Activated T-cell treated with anti-CD3 and anti-CD28 coated beads, Interleukin-2, amount 50 U/mL, for 1 hour (primary cell): ENCODE data around the gene AP2B1.
"Not testable (repeated sequence)": the region's sequence is repeated elsewhere in the genome, so short reads cannot be mapped to it uniquely, and the experiment has no call there.

ENCODE experiments used
- DNase-seq: peaks from one replicate; pipeline ENCODE4 v3.0.0-alpha.2; 2020

AP2B1 gene

GRCh38 chr17:35703308-35703707, 116.2 kb downstream of the AP2B1 start:
- not testable (repeated sequence) for DNase-seq

GRCh38 chr17:35705230-35705629, 118.1 kb downstream of the AP2B1 start:
- no peak for DNase-seq

DNA sequence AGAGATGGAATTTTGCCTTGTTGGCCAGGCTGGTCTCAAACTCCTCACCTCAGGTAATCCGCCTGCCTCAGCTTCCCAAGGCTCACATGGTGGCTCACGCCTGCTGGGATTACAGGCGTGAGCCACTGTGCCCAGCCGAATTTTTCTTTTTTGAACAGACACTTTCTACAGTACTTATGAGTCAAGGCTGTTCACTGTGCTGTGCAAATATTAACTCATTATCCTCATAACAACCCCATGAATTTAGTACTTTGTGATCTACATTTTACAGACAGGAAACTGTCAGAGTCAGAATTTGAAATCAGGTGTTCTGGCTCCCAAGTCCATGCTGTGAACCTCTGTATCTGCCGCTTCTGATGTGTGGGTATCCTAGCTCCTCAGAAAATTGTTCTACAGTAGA, 118.6 kb downstream of the AP2B1 start:
- no peak for DNase-seq

DNA sequence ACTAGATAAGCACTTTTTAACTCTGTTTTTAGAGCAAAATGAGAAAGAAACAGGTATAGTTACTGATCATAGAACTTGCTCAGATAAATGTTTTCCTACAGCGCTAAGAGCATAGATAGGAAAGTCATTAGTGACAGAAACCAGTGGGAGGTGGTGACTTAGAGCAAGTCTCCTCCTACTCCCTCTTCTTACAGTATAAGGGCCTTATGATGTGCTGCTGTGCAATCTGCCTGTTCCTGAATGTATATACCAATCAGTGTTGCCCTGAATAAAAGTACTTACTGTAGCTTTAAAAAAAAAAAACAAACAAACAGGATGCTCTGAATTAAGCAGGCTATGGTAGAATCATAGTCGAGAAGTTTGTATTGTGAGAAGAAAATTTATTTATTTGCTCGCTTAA, 121.0 kb downstream of the AP2B1 start:
- no peak for DNase-seq

DNA sequence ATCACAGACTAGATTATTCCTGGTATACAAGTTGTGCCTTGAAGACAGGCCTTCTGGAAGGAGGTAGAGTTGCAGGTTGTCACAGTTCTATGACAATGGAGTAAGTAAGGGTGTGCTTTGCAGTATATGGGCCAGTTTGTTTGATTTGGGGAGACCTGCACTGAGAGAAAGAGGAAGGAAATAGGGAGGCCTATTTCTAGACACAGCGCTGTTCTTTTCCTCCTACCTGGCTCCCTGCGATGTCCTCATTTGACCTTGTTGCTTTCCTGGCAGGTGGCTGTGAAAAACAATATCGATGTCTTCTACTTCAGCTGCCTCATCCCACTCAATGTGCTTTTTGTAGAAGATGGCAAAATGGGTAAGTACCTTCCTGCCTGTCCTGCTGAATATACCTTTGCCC, 121.8 kb downstream of the AP2B1 start:
- no peak for DNase-seq

DNA sequence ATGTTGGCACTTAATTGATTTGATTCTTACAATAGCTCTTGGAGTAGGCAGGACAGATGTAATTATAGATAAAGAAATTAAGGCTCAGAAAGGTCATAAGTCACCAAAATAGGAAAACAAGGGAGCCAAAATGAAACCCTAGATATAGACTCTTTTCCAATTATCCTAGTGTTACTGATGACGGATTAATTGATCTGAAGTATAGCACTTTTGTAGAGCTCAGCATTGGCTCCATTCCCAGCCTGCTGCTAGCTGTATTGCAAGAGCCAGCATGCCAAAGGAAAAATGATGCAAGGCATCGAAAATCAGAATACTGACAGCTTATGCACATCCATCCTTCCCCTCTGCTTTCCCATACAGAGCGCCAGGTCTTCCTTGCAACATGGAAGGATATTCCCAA, 122.8 kb downstream of the AP2B1 start:
- DNase-seq, result no peak

DNA sequence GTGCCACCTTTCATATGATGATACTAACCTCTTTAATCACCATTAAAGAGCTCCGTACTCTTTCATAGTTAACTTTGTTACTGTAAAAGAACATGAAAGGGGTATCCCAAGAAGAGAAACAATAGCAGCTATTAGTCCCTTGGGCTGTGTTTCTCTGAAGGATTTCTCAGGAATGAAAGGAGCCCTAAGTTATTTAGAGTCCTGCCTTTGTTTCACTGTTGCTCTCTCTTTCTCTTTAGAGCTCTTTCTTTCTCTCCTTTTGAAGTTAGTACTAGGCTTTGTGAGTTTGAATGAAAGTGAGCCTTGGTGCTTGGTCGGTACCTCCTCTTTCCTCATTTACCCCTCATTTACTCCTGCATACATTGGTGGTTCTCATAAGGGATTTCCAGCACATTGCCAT, 123.8 kb downstream of the AP2B1 start:
- no peak for DNase-seq

- no peak for DNase-seq
Measured at GRCh38 chr17:35713069-35713728, 126.1 kb downstream of the AP2B1 start.

GRCh38 chr17:35714988-35715387, 127.9 kb downstream of the AP2B1 start:
- DNase-seq, result no peak

DNA sequence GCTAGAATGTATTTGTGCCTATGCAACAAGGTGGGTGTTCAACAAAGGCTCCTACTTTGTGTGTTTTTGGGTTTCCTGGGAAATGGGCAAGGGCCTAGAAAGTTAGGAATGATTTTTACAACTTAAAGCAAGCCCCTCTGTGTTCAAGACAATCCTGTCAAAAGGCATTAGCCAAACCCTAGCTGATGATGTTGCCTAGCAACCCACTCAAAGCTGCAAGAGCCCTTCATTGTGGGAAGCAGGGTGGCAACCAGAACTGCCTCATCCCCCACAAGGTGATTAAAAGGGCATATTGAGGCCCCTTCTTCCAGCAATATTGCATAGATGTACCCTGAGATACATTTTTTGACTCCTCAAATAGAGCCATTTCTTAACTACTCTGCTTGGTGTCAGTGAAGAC, 128.3 kb downstream of the AP2B1 start:
- no peak for DNase-seq

DNA sequence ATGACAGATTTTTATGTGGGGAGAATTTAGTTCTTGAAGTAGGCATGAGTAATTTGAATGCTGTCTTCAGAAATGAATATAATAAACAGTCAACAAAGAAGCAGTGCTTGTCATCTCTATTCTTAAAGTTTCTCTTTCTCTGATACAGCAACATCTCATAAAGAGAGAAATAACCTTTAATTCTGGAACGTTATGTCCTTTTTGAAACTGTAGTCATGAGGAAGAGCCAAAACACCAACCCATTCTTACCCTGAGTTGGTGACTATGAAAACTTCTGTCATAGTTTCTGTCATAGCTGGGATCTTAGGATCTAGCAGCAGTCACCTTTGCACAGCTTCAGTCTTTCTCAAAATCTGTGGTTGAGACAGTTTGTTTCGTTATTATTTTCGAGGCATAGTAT, 129.1 kb downstream of the AP2B1 start:
- no peak for DNase-seq

DNA sequence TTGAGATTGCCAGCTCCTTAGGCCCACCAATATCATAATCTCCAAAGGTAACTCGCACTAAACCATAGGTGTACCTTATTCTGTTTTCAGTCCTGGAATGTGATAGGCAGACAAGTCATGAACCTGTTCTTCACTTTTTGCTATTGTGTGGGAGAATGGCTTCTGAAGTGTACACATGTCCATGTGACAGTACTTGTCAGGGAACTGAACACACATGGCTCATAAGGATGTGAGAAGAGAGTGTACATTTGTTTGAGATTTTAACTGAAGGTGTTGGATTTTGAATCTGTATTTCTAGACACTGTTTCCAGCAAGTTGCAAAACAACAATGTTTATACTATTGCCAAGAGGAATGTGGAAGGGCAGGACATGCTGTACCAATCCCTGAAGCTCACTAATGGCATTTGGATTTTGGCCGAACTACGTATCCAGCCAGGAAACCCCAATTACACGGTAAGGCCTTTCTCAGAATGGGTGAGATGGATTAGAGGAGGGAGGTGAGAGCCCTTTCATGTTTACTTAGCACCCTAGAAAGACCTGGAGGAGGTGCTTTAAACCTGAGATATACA, 129.9 kb downstream of the AP2B1 start:
- no peak for DNase-seq

GRCh38 chr17:35717475-35717874, 130.4 kb downstream of the AP2B1 start:
- DNase-seq, result no peak

DNA sequence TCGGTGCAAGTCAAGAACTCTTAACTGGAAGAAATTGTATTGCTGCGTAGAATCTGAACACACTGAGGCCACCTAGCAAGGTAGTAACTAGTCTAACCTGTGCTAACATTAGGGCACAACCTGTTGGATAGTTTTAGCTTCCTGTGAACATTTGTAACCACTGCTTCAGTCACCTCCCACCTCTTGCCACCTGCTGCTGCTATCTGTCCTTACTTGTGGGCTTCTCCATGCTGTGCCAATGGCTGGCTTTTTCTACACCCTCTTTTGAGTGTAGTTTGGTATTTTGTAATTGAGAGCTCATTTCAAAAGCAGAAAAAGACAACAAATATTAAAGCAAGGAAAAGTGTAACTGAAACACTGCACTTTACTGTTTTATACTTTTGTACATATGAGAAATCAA, 136.6 kb downstream of the AP2B1 start:
- DNase-seq, result no peak

DNA sequence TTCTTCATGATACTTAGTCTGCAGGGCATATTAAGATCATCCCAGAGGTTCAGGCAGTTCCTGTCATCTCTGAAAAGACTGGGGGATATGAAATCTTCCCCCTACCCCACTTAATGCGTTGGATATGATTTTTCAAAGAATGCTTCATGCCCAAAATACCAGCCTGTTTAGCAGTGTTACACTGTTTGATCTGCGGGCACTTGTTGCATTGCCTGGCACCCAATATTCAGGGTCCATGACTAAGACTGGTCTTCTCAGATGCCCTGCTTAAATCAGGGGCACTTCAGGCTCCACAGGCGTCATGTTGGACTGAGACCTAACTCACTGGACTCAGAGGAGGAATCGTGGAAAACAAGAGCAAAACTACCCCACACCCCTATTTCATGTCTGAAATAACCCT, 137.9 kb downstream of the AP2B1 start:
- DNase-seq, result no peak

GRCh38 chr17:35725802-35726126, 138.6 kb downstream of the AP2B1 start:
- no peak for DNase-seq

DNA sequence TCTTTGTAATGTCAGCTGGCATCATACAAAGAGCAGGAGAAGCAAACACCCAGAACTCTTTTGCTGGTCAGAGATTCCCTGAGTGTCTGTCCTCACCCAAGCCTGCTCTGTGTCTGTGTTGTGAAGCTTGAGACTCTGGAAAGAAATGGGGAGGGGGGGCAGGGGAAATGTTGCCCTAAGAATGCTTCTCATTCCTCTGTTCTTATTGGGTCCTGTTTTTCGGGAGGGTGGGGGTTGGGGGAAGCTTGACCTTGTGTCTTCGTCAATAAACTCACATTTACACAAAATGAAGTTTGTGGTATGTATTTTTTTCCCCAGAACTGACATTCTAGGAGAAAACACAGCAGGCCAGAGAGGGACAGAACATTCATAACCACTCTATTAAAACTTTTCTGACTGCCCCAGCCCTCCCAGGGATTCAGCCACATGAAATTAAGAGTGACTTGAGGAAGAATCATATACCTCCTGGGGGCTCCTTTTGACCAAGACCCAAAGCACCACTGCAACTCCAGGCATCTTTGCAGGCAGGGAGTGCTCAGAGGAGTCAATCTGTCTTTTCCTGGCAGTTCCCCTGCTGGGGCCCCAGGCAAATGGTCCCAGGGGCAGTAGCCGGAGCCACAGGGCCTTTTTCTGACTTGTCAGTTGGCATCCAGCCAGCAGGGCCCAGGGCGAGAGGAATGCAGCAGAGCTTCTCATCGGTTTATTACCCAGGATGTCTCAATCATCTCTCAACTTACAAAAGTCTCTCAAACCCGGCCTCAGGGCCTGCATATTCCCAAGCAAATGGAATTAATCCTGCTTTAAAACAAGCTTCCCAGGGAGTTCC, 139.2 kb downstream of the AP2B1 start:
- DNase-seq, result no peak

DNA sequence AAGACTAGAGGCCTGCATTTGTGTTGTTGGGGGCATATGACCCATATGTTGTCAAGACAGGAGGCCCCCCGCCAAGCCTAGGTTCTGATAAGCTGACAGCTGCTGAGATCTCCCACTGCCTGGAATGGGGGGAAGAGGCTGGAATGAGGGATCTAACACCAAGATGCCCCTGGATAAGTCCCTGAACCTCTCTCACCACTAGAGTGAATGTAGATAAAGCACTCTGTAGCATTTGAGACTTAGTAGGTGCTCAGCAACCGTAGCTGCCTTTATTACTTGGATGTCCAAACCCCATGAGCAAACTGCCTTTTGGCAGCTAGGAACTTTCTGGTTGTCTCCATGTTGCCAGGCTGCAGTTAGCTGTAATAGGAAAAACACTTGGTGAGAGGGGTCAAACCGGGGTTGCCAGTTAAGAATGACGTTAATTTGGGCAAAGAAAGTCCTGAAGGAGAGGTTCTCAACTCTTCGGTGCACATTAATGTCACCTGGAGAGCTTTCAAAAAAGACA, 139.9 kb downstream of the AP2B1 start:
- no peak for DNase-seq

DNA sequence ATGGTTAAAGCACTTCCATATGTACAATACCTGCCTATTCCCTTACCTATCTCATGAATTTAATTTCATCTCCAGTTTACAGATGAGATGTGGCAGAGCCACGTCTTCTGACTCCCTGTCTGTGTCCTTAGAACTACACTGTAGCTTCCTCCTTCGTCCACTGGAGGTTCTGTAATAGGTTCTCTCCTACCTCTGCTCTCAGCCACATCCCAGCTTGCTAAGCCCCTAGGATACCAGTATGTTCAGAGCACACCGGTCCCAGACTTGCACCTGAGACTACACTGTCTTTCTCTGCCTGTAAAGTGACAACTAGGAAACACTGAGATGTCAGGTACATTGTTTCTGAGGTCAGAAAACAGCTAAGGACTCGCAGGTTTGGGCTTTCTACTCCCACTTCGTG, 140.5 kb downstream of the AP2B1 start:
- DNase-seq, result no peak

DNA sequence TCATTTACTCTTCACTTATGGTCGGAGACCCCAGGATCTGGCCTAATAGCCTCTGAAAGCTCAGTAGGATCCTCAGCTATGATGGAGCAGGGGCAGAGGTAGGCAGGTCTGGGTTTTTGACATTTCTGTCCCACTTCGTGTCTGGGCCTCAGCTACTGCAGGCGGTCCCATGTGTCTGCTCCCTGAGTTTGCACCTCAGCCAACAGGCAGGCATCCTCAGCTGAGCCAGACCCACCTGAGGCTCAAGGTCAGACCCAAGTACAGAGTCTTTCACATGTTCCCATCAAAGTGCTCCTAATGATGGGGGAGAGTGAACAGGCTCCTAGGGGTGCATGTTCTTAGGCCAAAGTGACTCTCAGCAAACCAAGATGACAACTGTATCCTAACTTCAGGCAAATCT, 141.4 kb downstream of the AP2B1 start:
- DNase-seq, result no peak

GRCh38 chr17:35729405-35729833, 142.3 kb downstream of the AP2B1 start:
- DNase-seq, result no peak

DNA sequence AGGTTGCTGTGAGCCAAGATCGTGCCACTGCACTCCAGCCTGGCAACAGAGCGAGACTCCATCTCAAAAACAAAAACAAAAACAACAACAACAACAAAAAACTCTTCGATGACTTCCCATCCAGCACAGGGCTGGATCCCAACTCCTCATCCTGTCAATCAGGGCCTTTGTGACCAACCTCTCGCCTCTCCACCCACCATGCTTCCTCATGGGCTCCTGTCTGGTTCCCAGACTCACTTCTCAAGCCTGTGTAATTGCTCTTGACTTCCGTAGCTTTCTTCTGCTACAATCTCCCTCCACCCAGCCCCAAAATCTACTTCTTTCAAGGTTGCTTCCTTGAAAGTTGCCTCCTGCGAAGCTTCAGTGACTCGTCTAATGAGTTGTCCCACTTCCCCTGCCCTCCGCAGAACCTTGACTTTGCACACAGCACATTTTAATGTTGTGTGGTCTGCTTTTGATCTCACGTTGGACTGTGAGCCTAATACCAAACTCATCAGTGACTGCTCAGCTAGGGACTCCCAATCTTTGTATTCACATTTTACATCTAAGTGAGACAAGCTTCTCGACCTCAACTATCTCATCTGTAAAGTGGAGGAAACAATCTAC, 143.4 kb downstream of the AP2B1 start:
- DNase-seq, result no peak

- DNase-seq, result peak; percentile 63
Measured at GRCh38 chr17:35731239-35731916, 144.3 kb downstream of the AP2B1 start, which contains the start of gene RASL10B. Gene RASL10B (plus strand): TSS chr17:35731639. CDS start chr17:35735185, 3,546 bp downstream.
